ENCODE measurements around the gene MAEA. TPM values are rescaled to one million over a fixed set of nuclear protein-coding genes. Genes with fewer than 3 reads are reported as not detected.
A peak's percentile ranks its signal among the peaks of the same experiment; 100 is the strongest.

The MAEA gene
- total RNA-seq, 2 donors from 2014 or later = 38.4 to 48.4 TPM

DNA sequence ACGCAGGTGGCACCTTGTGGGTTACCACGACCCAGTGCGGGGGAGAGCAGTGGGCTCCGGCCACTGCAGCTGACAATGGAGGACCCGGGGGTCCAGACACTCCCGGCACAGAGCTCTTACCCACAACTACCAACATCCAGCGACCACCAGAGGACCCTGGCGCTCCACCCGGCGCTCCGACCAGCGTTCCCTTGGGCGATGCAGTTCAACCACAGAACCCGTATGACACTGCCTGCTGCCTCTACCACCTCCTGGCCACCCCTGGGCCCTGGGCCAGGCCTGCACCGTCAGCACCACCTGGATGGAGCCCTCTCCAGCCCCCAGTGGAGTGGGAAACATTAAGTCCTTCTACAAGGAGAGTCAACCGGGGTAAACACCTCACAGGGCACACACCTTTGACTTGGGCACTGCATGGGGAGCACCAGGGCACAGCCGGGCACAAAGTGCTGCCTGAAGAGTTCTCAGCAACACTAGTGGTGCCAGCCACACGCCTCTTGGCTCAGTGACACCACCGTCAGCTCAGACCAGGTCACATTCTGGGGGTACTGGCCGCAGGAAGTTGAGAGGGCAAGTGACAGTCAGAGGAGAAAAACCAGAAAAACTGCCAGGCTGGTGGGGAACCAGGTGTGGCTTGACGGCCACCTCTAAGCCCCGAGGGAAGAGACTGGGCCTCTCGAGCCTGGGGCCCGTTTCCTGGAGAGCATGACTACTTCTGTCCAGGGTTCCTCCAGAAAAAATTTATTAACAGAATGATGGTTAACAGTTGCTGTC is 43.4 kb upstream of the MAEA start:
- Mint-ChIP-seq H3K27ac (peak overlapping the region; percentile 96), H3K27me3 (ENCODE audit: low read depth) (no peaks in the 10 kb centered on the region), H3K9me3 (no peaks in the 10 kb centered on the region), H3K4me1 (ENCODE audit: low read depth) (peaks cover 53% of the 10 kb centered on the region), H3K4me3 (peak overlapping the region; percentile 92 to 98), H3K36me3 (ENCODE audit: insufficient read depth in 2 of 2) (peaks cover 7 to 8% of the 10 kb centered on the region in 2 donors)
- DNase-seq (peak in 1 of 2 donors; percentile 29), ATAC-seq (replicated peaks in 1 of 2) (no peak)

- Mint-ChIP-seq H3K9me3 (no peaks in the 10 kb centered on the region), H3K4me1 (ENCODE audit: low read depth) (peaks cover 62% of the 10 kb centered on the region), H3K4me3 (peak overlapping the region; percentile 92 to 98), H3K36me3 (ENCODE audit: insufficient read depth in 2 of 2) (peaks cover 7 to 13% of the 10 kb centered on the region in 2 donors), H3K27ac (peak overlapping the region; percentile 96), H3K27me3 (ENCODE audit: low read depth) (no peaks in the 10 kb centered on the region)
- DNase-seq (peak; percentile 32), ATAC-seq (replicated peaks in 1 of 2) (no peak)
These were observed 42.5 kb upstream of the MAEA start for GRCh38 chr4:1246901-1247863.

DNA sequence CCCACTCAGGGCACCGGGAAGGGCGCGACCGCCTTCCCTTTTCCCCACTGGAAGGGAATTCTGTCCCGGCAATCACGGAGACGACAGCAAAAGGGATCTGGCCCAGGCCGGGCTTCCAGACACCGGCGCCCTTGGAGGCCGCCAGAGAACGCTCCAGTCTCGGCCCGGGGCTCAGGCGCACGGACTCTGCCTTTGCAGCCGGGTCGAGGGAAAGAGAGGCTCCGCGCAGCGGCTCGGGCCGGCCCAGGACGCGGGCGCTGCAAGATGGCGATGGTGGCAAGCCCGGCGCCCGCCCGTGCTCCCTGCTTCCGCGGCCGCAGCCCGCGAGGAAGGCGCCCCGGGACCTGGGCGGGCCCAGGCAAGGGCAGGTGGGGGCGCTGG is 41.8 kb upstream of the MAEA start:
- peak in 1 of 2 donors; percentile 43 for ATAC-seq (replicated peaks in 1 of 2)
- Mint-ChIP-seq H3K36me3 (ENCODE audit: insufficient read depth in 2 of 2) (peaks cover 10 to 19% of the 10 kb centered on the region in 2 donors), H3K4me3 (peak overlapping the region; percentile 92 to 98), H3K9me3 (no peaks in the 10 kb centered on the region), H3K27me3 (ENCODE audit: low read depth) (no peaks in the 10 kb centered on the region), H3K27ac (peak overlapping the region; percentile 33), H3K4me1 (ENCODE audit: low read depth) (peaks cover 68% of the 10 kb centered on the region)
- DNase-seq = peak in 1 of 2 donors; percentile 73

DNA sequence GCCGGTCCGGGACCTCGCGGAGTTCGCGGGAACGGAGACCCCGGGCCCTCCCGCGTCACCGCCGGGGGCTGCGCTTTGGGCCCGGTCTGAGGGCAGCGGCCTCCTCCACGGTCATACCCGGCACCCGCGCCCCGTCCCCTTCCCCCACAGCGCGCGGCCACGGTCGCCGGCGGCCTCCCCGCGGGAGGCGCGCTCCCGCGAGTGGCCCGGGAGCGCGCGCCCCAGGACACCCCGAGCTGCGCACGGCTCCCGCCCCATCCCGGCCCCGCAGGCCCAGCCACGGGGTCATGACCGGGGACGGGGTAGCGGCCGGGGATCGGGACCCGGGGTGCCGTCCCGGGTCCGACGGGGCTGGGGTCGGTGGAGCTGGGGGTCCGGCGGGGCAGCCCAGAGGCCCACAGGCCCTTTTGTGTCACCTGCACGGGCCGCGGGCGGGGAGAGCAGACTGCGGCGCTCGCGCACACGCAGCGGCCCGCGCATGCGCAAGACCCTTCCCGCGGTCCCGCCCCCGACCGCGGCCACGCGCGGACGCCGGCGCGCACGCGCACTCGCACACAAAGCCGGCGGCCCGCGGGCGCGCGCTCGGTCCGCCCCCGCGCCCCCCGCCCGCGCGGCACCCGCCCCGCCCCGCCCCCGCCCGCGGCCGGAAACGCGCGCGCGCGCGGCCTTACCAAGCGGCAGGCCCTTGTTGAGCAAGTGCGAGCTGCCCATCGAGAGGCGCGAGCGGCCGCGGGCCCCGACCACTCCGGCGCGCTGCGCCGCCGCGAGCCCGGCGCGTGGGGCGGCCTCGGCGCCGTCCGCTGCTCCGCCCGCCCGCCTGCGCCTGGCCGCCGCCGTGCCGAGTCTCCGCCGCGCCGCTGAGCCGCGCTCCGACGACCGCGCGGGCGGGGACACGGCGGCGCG is 41.2 kb upstream of the MAEA start, which contains the start of gene CTBP1:
Gene CTBP1 (minus strand): TSS at position 886 of the 903 bp plus-strand sequence. CDS start 7,799 bp downstream, outside the sequence.
- peak; percentile 83 to 91 for DNase-seq
- H3K27me3 Mint-ChIP-seq (ENCODE audit: low read depth) = no peaks in the 10 kb centered on the region
- H3K4me3 Mint-ChIP-seq = peak within 1 kb of the TSS; percentile 95 to 98
- ATAC-seq (replicated peaks in 1 of 2) = peak; percentile 52 to 60
- H3K9me3 Mint-ChIP-seq = peaks cover 1% of the 10 kb centered on the region in 2 donors
- peaks cover 13 to 24% of the 10 kb centered on the region in 2 donors for H3K36me3 Mint-ChIP-seq (ENCODE audit: insufficient read depth in 2 of 2)
- H3K4me1 Mint-ChIP-seq (ENCODE audit: low read depth) = peaks cover 74% of the 10 kb centered on the region
- peak within 1 kb of the TSS; percentile 99 for H3K27ac Mint-ChIP-seq

DNA sequence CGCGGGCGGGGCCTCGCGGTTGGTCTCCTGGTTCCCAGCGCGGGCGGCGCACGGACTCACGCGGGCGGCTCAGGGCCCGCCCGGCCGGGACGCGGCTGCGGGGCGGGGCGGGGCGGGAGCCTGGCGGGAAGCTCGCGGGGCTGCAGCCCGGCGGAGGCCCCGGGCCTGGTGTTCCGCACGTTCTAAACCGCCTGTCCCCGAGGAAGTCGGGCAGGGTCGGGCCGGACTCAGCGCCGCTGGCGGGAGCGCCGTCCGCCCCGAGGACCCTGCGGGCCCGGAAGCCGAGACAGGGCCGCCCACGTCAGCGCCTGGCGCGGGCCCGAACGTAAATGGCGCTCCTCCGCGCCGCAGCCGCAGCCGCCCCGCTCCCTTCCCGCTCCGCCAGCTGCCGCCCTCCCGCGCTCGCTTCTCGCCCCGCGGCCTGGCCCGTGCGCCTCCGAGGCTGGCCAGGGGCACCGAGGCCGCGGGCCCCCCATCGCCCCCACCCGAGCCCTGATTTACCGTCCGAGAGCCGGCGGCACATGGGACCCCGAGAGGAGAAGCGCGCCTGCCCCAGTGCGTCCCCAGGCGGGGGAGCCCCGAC is 40.5 kb upstream of the MAEA start:
- DNase-seq (peak; percentile 88 to 90), ATAC-seq (replicated peaks in 1 of 2) (peak; percentile 68 to 74)
- H3K4me3 Mint-ChIP-seq = peak overlapping the region; percentile 95 to 96
- no peaks in the 10 kb centered on the region for H3K27me3 Mint-ChIP-seq (ENCODE audit: low read depth)
- H3K27ac Mint-ChIP-seq = peak overlapping the region; percentile 99
- peaks cover 16 to 27% of the 10 kb centered on the region in 2 donors for H3K36me3 Mint-ChIP-seq (ENCODE audit: insufficient read depth in 2 of 2)
- H3K4me1 Mint-ChIP-seq (ENCODE audit: low read depth) = peaks cover 75% of the 10 kb centered on the region
- peaks cover 1 to 2% of the 10 kb centered on the region in 2 donors for H3K9me3 Mint-ChIP-seq

GRCh38 chr4:1249731-1250526 is 39.8 kb upstream of the MAEA start:
- H3K27me3 Mint-ChIP-seq (ENCODE audit: low read depth) = no peaks in the 10 kb centered on the region
- ATAC-seq (replicated peaks in 1 of 2) (peak; percentile 10 to 20), DNase-seq (peak; percentile 61 to 69)
- H3K36me3 Mint-ChIP-seq (ENCODE audit: insufficient read depth in 2 of 2) = peaks cover 22 to 34% of the 10 kb centered on the region in 2 donors
- H3K4me3 Mint-ChIP-seq = peak overlapping the region; percentile 95 to 96
- H3K9me3 Mint-ChIP-seq = peaks cover 5 to 6% of the 10 kb centered on the region in 2 donors
- H3K4me1 Mint-ChIP-seq (ENCODE audit: low read depth) = peaks cover 75% of the 10 kb centered on the region
- H3K27ac Mint-ChIP-seq = peak overlapping the region; percentile 99

DNA sequence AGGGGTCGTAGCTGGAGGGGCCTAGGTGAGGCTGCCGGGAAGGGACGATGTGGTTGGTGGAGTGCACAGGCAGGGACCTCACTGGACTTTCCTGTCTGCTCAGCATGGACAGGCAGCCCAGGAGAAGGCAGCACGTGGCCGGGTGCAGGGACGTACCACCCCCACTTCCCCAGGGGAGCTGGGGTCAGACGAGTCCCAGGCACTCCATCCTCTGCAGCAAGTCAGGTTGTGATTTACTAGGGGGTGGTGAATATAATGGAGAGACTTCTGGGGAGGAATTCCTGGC is 39.2 kb upstream of the MAEA start:
- Mint-ChIP-seq H3K4me3 (peak overlapping the region; percentile 95 to 96), H3K27ac (peak overlapping the region; percentile 99), H3K36me3 (ENCODE audit: insufficient read depth in 2 of 2) (peaks cover 22 to 34% of the 10 kb centered on the region in 2 donors), H3K4me1 (ENCODE audit: low read depth) (peaks cover 75% of the 10 kb centered on the region), H3K9me3 (peaks cover 5 to 6% of the 10 kb centered on the region in 2 donors), H3K27me3 (ENCODE audit: low read depth) (no peaks in the 10 kb centered on the region)
- DNase-seq = no peak
- ATAC-seq (replicated peaks in 1 of 2) = no peak

- peaks cover 24 to 37% of the 10 kb centered on the region in 2 donors for H3K36me3 Mint-ChIP-seq (ENCODE audit: insufficient read depth in 2 of 2)
- no peaks in the 10 kb centered on the region for H3K27me3 Mint-ChIP-seq (ENCODE audit: low read depth)
- DNase-seq (no peak), ATAC-seq (replicated peaks in 1 of 2) (no peak)
- H3K4me1 Mint-ChIP-seq (ENCODE audit: low read depth) = peaks cover 75% of the 10 kb centered on the region
- H3K9me3 Mint-ChIP-seq = peaks cover 5 to 6% of the 10 kb centered on the region in 2 donors
- peak overlapping the region; percentile 86 for H3K27ac Mint-ChIP-seq
- H3K4me3 Mint-ChIP-seq = peak overlapping the region; percentile 95 to 96
These were observed 38.5 kb upstream of the MAEA start for GRCh38 chr4:1250921-1251772.

DNA sequence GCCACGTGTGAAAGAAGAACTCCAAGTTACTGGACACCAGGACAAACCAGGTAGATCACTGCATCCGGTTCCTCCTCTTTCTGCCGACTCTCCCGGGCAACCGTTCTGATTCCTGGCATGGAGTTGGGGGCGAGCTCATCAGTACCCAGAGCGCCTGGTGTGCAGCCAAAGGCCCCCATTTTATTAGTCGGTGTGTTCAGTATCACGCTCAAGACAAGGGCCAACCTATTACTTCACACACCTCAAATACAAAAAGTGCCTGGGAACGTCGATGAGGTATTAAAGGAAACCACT is 38.0 kb upstream of the MAEA start:
- peaks cover 7 to 8% of the 10 kb centered on the region in 2 donors for H3K9me3 Mint-ChIP-seq
- peak overlapping the region; percentile 95 to 96 for H3K4me3 Mint-ChIP-seq
- H3K36me3 Mint-ChIP-seq (ENCODE audit: insufficient read depth in 2 of 2) = peaks cover 25 to 39% of the 10 kb centered on the region in 2 donors
- no peak for ATAC-seq (replicated peaks in 1 of 2)
- no peaks in the 10 kb centered on the region for H3K27me3 Mint-ChIP-seq (ENCODE audit: low read depth)
- H3K4me1 Mint-ChIP-seq (ENCODE audit: low read depth) = peaks cover 73% of the 10 kb centered on the region
- peak overlapping the region; percentile 14 for H3K27ac Mint-ChIP-seq
- DNase-seq = no peak

GRCh38 chr4:1252928-1253492 is 36.7 kb upstream of the MAEA start:
- peaks cover 68% of the 10 kb centered on the region for H3K4me1 Mint-ChIP-seq (ENCODE audit: low read depth)

More at GRCh38 chr4:1252928-1253492, 36.7 kb upstream of the MAEA start:
- Mint-ChIP-seq H3K27me3 (ENCODE audit: low read depth) (no peaks in the 10 kb centered on the region), H3K27ac (peak overlapping the region; percentile 85), H3K36me3 (ENCODE audit: insufficient read depth in 2 of 2) (peaks cover 21 to 41% of the 10 kb centered on the region in 2 donors), H3K9me3 (peaks cover 7 to 8% of the 10 kb centered on the region in 2 donors), H3K4me3 (peak overlapping the region; percentile 38 to 66)
- DNase-seq = no peak
- ATAC-seq (replicated peaks in 1 of 2) = no peak
